ENCODE data around the gene GNAO1. TPM values are rescaled to one million over a fixed set of nuclear protein-coding genes. Genes with fewer than 3 reads are reported as not detected.

Gene GNAO1
- total RNA-seq, 1 experiment from 2014 or later: not detected

DNA sequence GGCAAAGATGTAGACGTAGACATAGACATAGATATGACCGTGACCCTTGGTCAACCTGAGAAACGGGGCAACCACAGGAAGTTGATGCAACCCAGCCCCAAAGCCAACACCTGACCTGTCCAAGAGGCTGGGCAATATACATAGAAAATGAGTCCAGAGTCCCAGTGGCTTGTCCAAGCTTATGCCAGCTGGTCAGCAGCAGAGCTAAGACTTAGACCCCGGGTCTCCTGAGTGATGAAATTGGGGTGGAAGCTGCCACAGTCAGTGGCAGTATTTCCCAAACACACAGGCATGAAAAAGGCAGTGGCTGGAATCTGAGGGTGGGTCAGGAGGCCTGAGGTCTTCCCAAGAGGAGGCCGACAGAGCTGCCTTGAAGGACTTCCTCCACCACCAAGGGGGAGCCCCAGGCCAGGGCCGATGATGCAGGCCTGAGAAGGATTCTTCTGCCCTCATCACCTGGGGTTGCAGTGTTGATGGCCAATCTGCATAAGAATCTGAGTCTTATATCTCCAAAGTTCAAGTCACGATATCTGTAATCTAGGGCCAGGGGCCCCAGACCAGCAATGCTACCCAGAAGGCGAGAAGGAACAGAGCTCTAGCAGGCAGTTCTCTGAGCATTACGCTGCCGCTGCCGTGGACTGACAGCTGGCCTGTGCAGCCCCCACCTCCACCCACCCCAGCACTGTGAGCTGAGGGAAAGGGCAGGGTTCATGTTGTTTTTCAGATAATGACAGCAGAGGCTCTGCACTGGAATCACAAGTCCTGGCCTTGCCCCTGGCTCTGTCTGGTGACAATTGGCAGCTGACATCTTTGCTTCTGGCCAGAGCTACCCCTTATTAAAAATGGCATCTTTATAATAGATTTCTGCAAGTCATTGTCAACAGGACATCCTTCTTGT lies 72.7 kb downstream of the GNAO1 start:
- Histone ChIP-seq H3K36me3 (ENCODE audit: low read depth, low read length) (no peaks in the 10 kb centered on the region), H3K4me1 (ENCODE audit: insufficient read depth, low read length) (no peaks in the 10 kb centered on the region), H3K27ac (ENCODE audit: low read length) (no peak overlapping the region), H3K4me2 (ENCODE audit: low read length) (no peak overlapping the region), H2AFZ (ENCODE audit: low read length) (no peak overlapping the region), H3K9me2 (replicated peaks; ENCODE audit: low read length) (no peaks in the 10 kb centered on the region), H4K20me1 (ENCODE audit: low read length) (no peaks in the 10 kb centered on the region), H3K9ac (ENCODE audit: low read length) (no peak overlapping the region), H3K79me2 (ENCODE audit: low read length) (no peaks in the 10 kb centered on the region), H3F3A (ENCODE audit: low read length, unreplicated experiment) (no peaks in the 10 kb centered on the region), H3K4me3 (ENCODE audit: low read length) (no peak overlapping the region), H3K9me3 (ENCODE audit: low read length) (no peaks in the 10 kb centered on the region), H3K27me3 (ENCODE audit: low read length) (peaks cover 37% of the 10 kb centered on the region)
- POLR2A ChIA-PET (ENCODE audit: unreplicated experiment): no interaction called here
- CTCF ChIA-PET: no interaction called here
- TF ChIP-seq EZH2 (IDR thresholded peaks at IDR 0.05; ENCODE audit: low read length, unreplicated experiment) (no peak), EZH2phosphoT487 (IDR thresholded peaks at IDR 0.05; ENCODE audit: borderline replicate concordance, low read length) (no peak)
- TF ChIP-seq, protein P1, sequence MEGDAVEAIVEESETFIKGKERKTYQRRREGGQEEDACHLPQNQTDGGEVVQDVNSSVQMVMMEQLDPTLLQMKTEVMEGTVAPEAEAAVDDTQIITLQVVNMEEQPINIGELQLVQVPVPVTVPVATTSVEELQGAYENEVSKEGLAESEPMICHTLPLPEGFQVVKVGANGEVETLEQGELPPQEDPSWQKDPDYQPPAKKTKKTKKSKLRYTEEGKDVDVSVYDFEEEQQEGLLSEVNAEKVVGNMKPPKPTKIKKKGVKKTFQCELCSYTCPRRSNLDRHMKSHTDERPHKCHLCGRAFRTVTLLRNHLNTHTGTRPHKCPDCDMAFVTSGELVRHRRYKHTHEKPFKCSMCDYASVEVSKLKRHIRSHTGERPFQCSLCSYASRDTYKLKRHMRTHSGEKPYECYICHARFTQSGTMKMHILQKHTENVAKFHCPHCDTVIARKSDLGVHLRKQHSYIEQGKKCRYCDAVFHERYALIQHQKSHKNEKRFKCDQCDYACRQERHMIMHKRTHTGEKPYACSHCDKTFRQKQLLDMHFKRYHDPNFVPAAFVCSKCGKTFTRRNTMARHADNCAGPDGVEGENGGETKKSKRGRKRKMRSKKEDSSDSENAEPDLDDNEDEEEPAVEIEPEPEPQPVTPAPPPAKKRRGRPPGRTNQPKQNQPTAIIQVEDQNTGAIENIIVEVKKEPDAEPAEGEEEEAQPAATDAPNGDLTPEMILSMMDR (conservative IDR thresholded peaks at IDR 0.05; ENCODE audit: low read depth, low read length): no peak
- no TSS peak for BruUV-seq (replicated peaks)
- ATAC-seq (no peak), DNase-seq (no peak)
- intact Hi-C loops (cut with micrococcal nuclease): no loop called here

DNA sequence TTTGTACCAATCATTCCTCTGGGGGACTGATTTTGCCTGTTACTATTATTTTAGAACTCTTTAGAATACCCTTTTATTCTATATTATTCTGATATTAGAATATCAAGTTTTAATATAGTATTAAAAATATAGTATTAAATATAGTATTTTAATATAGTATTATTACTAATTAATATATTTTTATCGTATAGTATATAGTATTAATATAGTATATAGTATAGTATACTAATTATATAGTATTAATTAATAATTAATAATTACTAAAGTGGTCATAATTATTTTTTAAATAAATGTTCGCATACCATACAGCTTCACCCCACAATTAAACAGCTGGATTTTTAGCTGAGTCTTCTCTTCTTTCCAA lies 73.3 kb downstream of the GNAO1 start:
- Histone ChIP-seq H4K20me1 (ENCODE audit: low read length) (no peaks in the 10 kb centered on the region), H3K9me3 (ENCODE audit: low read length) (no peaks in the 10 kb centered on the region), H3K4me1 (ENCODE audit: insufficient read depth, low read length) (no peaks in the 10 kb centered on the region), H3K9ac (ENCODE audit: low read length) (no peak overlapping the region), H3K27ac (ENCODE audit: low read length) (no peak overlapping the region), H3F3A (ENCODE audit: low read length, unreplicated experiment) (no peaks in the 10 kb centered on the region), H3K4me2 (ENCODE audit: low read length) (no peak overlapping the region), H2AFZ (ENCODE audit: low read length) (no peak overlapping the region), H3K4me3 (ENCODE audit: low read length) (no peak overlapping the region), H3K27me3 (ENCODE audit: low read length) (peaks cover 30% of the 10 kb centered on the region), H3K9me2 (replicated peaks; ENCODE audit: low read length) (no peaks in the 10 kb centered on the region), H3K36me3 (ENCODE audit: low read depth, low read length) (no peaks in the 10 kb centered on the region), H3K79me2 (ENCODE audit: low read length) (no peaks in the 10 kb centered on the region)
- POLR2A ChIA-PET (ENCODE audit: unreplicated experiment): no interaction called here
- ATAC-seq (no peak), DNase-seq (no peak)
- CTCF ChIA-PET: no interaction called here
- BruUV-seq (replicated peaks): no TSS peak
- TF ChIP-seq EZH2phosphoT487 (IDR thresholded peaks at IDR 0.05; ENCODE audit: borderline replicate concordance, low read length) (no peak), EZH2 (IDR thresholded peaks at IDR 0.05; ENCODE audit: low read length, unreplicated experiment) (no peak)
- TF ChIP-seq, protein P1 (conservative IDR thresholded peaks at IDR 0.05; ENCODE audit: low read depth, low read length): no peak
- intact Hi-C loops (cut with micrococcal nuclease): no loop called here

DNA sequence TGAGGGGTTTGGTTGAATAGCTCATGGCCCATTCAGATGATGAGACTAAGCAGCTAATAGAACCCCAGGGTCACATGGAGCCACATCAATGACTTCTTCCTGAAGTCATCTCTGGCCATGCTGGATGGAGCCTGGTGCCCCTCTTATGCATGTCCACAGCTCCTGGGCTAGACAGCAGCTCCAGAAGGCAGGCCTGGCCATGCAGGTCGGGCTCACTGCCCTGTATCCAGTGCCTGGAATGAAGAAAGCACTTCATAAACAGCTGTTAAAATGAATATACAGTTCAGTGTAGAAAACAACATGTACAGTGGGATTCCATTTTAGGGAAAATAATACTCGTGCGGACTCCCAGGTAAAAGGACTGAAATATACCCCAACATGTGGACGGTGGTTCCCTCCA lies 73.9 kb downstream of the GNAO1 start:
- DNase-seq: no peak
- no peaks in the 10 kb centered on the region for H3K9me2 ChIP-seq (replicated peaks; ENCODE audit: low read length)
- intact Hi-C loops (cut with micrococcal nuclease): no loop called here
- TF ChIP-seq EZH2phosphoT487 (IDR thresholded peaks at IDR 0.05; ENCODE audit: borderline replicate concordance, low read length) (no peak), EZH2 (IDR thresholded peaks at IDR 0.05; ENCODE audit: low read length, unreplicated experiment) (no peak)
- TF ChIP-seq, protein P1 (conservative IDR thresholded peaks at IDR 0.05; ENCODE audit: low read depth, low read length): no peak
- H3K9ac ChIP-seq (ENCODE audit: low read length): no peak overlapping the region
- no peak overlapping the region for H2AFZ ChIP-seq (ENCODE audit: low read length)
- no peak for ATAC-seq
- H3K4me3 ChIP-seq (ENCODE audit: low read length): no peak overlapping the region
- POLR2A ChIA-PET (ENCODE audit: unreplicated experiment): no interaction called here
- no peaks in the 10 kb centered on the region for H3K9me3 ChIP-seq (ENCODE audit: low read length)
- H3K79me2 ChIP-seq (ENCODE audit: low read length): no peaks in the 10 kb centered on the region
- H3K4me1 ChIP-seq (ENCODE audit: insufficient read depth, low read length): no peaks in the 10 kb centered on the region
- BruUV-seq (replicated peaks): no TSS peak
- H3K27me3 ChIP-seq (ENCODE audit: low read length): peaks cover 26% of the 10 kb centered on the region
- no peaks in the 10 kb centered on the region for H3K36me3 ChIP-seq (ENCODE audit: low read depth, low read length)
- no peaks in the 10 kb centered on the region for H4K20me1 ChIP-seq (ENCODE audit: low read length)
- CTCF ChIA-PET: no interaction called here
- no peaks in the 10 kb centered on the region for H3F3A ChIP-seq (ENCODE audit: low read length, unreplicated experiment)
- H3K4me2 ChIP-seq (ENCODE audit: low read length): no peak overlapping the region
- H3K27ac ChIP-seq (ENCODE audit: low read length): no peak overlapping the region

Measured in PC-3 (cell line).